B cell (primary cell): ENCODE measurements around the gene CHST3.

Experiments
- CTCF ChIP-seq: fragments of 200-600 bp; IDR thresholded peaks from one replicate; pipeline ENCODE4 v1.8.0; 2022; ENCODE audit warnings: antibody characterized with exemption, mild to moderate bottlenecking
- EZH2 ChIP-seq: IDR thresholded peaks from 2 replicates; pipeline ENCODE4 v1.6.1; 2012; ENCODE audit warnings: borderline replicate concordance, low read depth, mild to moderate bottlenecking, moderate library complexity, low read length; ENCODE audit not compliant: insufficient read depth, poor library complexity, severe bottlenecking

GRCh38 chr10:71962901-71963300, 1.3 kb upstream of the CHST3 start:
- TF ChIP-seq CTCF, result no peak
- TF ChIP-seq EZH2, result no peak
